Type B pancreatic cell (in vitro differentiated cells): ENCODE data around the gene VPS54. TPM values are rescaled to one million over a fixed set of nuclear protein-coding genes. Genes with fewer than 3 reads are reported as not detected.
"Not testable (repeated sequence)": the region's sequence is repeated elsewhere in the genome, so short reads cannot be mapped to it uniquely, and the experiment has no call there.

Experiments
- DNase-seq: peaks from one replicate; pipeline ENCODE4 v3.0.0; 2021; ENCODE audit warnings: mixed read lengths; ENCODE audit not compliant: unreplicated experiment; ENCODE audit errors: extremely low spot score
- H3K27ac Mint-ChIP-seq: 2 replicates; pipeline ENCODE4 v1.8.0; 2021; ENCODE audit warnings: mild to moderate bottlenecking, mixed read lengths
- H3K27me3 Mint-ChIP-seq: 2 replicates; pipeline ENCODE4 v1.8.0; 2021; ENCODE audit warnings: mixed read lengths
- H3K36me3 Mint-ChIP-seq: 2 replicates; pipeline ENCODE4 v1.8.0; 2021; ENCODE audit warnings: mixed read lengths
- H3K4me1 Mint-ChIP-seq: one replicate; pipeline ENCODE4 v1.8.0; 2021; ENCODE audit warnings: mixed read lengths; ENCODE audit not compliant: unreplicated experiment
- H3K4me3 Mint-ChIP-seq: 2 replicates; pipeline ENCODE4 v1.8.0; 2021; ENCODE audit warnings: mild to moderate bottlenecking, mixed read lengths
- H3K9me3 Mint-ChIP-seq: 2 replicates; pipeline ENCODE4 v1.8.0; 2021; ENCODE audit warnings: mixed read lengths
- CTCF ChIP-seq: fragments of 200-600 bp; sonication (generic); conservative IDR thresholded peaks from 2 replicates; pipeline ENCODE4 v1.5.0; 2021; ENCODE audit warnings: antibody characterized with exemption, mild to moderate bottlenecking
- total RNA-seq: library from RNA; stranded (reverse); gene quantifications from 2 replicates; pipeline ENCODE4 v1.2.1, GENCODE V29; 2021; ENCODE audit warnings: low replicate concordance

The VPS54 gene
- total RNA-seq, 1 donor from 2014 or later, result 23.3 TPM

GRCh38 chr2:63977904-63978303 lies 41.3 kb downstream of the VPS54 start:
- Mint-ChIP-seq H3K36me3 (peaks cover 48% of the 10 kb centered on the region), H3K4me3 (no peak overlapping the region), H3K4me1 (no peaks in the 10 kb centered on the region), H3K9me3 (no peaks in the 10 kb centered on the region), H3K27me3 (no peaks in the 10 kb centered on the region), H3K27ac (no peak overlapping the region)
- DNase-seq, result no peak
- no peak for TF ChIP-seq CTCF

GRCh38 chr2:63976125-63976510 lies 43.1 kb downstream of the VPS54 start:
- Mint-ChIP-seq H3K27me3 (no peaks in the 10 kb centered on the region), H3K27ac (no peak overlapping the region), H3K4me3 (no peak overlapping the region), H3K4me1 (no peaks in the 10 kb centered on the region), H3K9me3 (no peaks in the 10 kb centered on the region), H3K36me3 (peaks cover 38% of the 10 kb centered on the region)
- no peak for TF ChIP-seq CTCF
- DNase-seq, result no peak

DNA sequence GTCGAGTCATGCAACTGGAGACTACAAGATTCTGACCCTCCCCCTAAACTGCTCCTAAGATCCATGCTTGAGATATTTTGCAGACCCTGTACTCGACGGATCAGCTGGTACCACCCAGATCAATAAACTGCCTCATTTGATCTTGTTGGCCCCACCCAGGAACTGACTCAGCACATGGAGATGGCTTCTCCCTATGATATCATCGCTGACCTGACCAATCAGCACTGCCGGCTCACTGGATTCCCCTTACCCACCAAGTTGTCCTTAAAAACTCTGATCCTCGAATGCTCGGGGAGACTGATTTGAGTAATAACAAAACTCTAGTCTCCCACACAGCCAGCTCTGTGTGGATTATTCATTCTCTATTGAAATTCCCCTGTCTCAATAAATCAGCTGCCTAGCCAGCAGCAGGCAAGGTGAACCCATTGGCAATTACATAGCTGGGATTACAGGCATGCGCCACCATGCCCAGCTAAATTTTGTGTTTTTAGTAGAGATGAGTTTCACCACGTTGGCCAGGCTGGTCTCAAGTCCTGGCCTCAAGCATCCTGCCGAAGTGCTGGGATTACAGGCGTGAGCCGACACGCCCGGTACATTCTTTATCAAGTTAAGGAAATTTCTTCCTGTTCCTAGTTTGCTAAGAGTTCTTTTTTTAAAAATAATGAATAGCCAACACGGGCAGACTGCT lies 43.6 kb downstream of the VPS54 start:
- no peaks in the 10 kb centered on the region for H3K9me3 Mint-ChIP-seq
- peaks cover 38% of the 10 kb centered on the region for H3K36me3 Mint-ChIP-seq
- no peak for DNase-seq
- H3K4me3 Mint-ChIP-seq, result no peak overlapping the region
- no peak overlapping the region for H3K27ac Mint-ChIP-seq
- no peaks in the 10 kb centered on the region for H3K27me3 Mint-ChIP-seq
- H3K4me1 Mint-ChIP-seq, result no peaks in the 10 kb centered on the region
- TF ChIP-seq CTCF, result no peak

GRCh38 chr2:63975036-63975435 lies 44.2 kb downstream of the VPS54 start:
- H3K27me3 Mint-ChIP-seq, H3K4me3 Mint-ChIP-seq, H3K9me3 Mint-ChIP-seq, H3K4me1 Mint-ChIP-seq, H3K27ac Mint-ChIP-seq, DNase-seq: not testable (repeated sequence)
- peaks cover 33% of the 10 kb centered on the region for H3K36me3 Mint-ChIP-seq

- H3K4me1 Mint-ChIP-seq, result no peaks in the 10 kb centered on the region
- H3K27ac Mint-ChIP-seq, result no peak overlapping the region
- no peak for DNase-seq
- TF ChIP-seq CTCF, result no peak
- no peaks in the 10 kb centered on the region for H3K9me3 Mint-ChIP-seq
- H3K36me3 Mint-ChIP-seq, result peaks cover 19% of the 10 kb centered on the region
- no peak overlapping the region for H3K4me3 Mint-ChIP-seq
- no peaks in the 10 kb centered on the region for H3K27me3 Mint-ChIP-seq
Measured at GRCh38 chr2:63962186-63962585, 57.0 kb downstream of the VPS54 start.

DNA sequence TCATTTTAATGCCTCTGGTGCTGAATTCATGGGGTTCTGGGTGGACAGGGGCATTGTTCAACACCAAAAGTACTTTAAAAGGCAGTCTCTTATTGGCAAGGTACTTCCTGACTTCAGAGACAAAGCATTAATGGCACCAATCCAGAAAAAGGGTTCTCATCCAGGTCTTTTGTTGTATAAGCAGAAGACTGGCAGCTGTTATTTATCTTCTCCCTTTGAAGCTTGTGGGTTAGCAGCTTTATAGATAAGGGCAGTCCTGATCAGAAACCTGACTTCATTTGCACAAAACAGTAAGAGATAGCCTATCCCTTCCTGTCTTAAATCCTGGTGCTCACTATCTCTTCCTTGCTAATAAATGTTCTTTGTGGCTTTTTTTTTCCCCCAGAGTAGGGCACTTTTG lies 68.8 kb downstream of the VPS54 start:
- Mint-ChIP-seq H3K4me1 (no peaks in the 10 kb centered on the region), H3K9me3 (no peaks in the 10 kb centered on the region), H3K27ac (no peak overlapping the region), H3K27me3 (no peaks in the 10 kb centered on the region), H3K36me3 (peaks cover 32% of the 10 kb centered on the region), H3K4me3 (no peak overlapping the region)
- TF ChIP-seq CTCF, result no peak
- no peak for DNase-seq
